Kidney epithelial cell (primary cell): Measurements from ENCODE around the gene KCNG1. TPM values are rescaled to one million over a fixed set of nuclear protein-coding genes. Genes with fewer than 3 reads are reported as not detected.

Experiments
- DNase-seq: peaks from one replicate; pipeline ENCODE4 v3.0.0-alpha.2; 2010; ENCODE audit warnings: low read depth
- H3K27me3 ChIP-seq: 2 replicates; pipeline ENCODE4 v1.6.0; 2011; ENCODE audit warnings: low read length; ENCODE audit not compliant: control insufficient read depth, insufficient read depth
- H3K36me3 ChIP-seq: 2 replicates; pipeline ENCODE4 v1.5.1; 2011; ENCODE audit warnings: low read length; ENCODE audit not compliant: control insufficient read depth, insufficient read depth
- H3K4me3 ChIP-seq: 2 replicates; pipeline ENCODE4 v1.5.1; 2011; ENCODE audit warnings: low read depth, mild to moderate bottlenecking, control low read depth, low read length
- total RNA-seq: library from RNA; depleted of rRNA; stranded (reverse); fragments of >200 nt; gene quantifications from 2 replicates; pipeline ENCODE4 v1.2.3, GENCODE V29; 2015
- TF ChIP-seq, protein P1 (sequence below): IDR thresholded peaks from 2 replicates; pipeline ENCODE4 v1.5.1; 2011; ENCODE audit warnings: mild to moderate bottlenecking, moderate library complexity, low read length, control low read depth, inconsistent platforms; ENCODE audit not compliant: insufficient read depth, poor library complexity, severe bottlenecking

KCNG1 gene
- total RNA-seq, 1 donor from 2014 or later, result 50.8 TPM

GRCh38 chr20:51037532-51038115 lies 14.7 kb upstream of the KCNG1 start:
- no peaks in the 10 kb centered on the region for H3K36me3 ChIP-seq
- TF ChIP-seq, protein P1, sequence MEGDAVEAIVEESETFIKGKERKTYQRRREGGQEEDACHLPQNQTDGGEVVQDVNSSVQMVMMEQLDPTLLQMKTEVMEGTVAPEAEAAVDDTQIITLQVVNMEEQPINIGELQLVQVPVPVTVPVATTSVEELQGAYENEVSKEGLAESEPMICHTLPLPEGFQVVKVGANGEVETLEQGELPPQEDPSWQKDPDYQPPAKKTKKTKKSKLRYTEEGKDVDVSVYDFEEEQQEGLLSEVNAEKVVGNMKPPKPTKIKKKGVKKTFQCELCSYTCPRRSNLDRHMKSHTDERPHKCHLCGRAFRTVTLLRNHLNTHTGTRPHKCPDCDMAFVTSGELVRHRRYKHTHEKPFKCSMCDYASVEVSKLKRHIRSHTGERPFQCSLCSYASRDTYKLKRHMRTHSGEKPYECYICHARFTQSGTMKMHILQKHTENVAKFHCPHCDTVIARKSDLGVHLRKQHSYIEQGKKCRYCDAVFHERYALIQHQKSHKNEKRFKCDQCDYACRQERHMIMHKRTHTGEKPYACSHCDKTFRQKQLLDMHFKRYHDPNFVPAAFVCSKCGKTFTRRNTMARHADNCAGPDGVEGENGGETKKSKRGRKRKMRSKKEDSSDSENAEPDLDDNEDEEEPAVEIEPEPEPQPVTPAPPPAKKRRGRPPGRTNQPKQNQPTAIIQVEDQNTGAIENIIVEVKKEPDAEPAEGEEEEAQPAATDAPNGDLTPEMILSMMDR, result no peak
- peaks cover 4% of the 10 kb centered on the region for H3K27me3 ChIP-seq
- no peak overlapping the region for H3K4me3 ChIP-seq
- no peak for DNase-seq

DNA sequence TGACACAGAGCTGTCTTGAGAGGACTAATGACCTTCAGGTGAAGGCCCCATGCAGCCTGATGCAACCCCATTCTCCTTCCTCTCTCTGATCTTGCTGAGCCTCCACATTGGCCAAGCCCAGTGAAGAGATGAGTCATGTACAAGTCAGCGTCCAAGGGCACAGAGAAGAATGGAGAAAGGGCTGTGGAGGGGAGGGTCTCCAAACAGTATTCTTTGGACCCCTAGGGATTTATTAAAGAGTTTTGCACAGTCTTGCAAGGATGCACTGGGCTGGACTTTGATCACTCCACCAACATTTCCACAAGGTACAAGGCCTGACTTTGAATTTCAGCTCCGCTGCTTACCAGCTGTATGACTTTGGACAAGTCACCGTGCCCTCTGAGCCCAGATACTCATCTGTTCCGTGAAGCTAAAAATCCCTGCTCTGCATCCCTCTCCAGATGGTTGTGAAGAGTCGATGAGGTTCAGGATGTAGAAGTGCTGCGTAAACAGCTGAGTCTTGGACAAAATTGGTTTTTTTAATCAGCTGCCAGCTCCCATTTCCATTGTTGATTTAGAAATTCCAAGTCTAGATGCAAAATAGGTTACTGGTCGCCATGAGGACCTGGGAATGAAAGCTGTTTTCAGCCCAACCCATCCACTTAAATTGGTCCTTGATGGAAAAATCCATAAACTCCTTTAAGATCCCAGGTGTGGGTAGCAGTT lies 14.1 kb upstream of the KCNG1 start:
- Histone ChIP-seq H3K36me3 (no peaks in the 10 kb centered on the region), H3K4me3 (no peak overlapping the region), H3K27me3 (peaks cover 4% of the 10 kb centered on the region)
- TF ChIP-seq, protein P1, result no peak
- no peak for DNase-seq

GRCh38 chr20:51036226-51036625 lies 13.3 kb upstream of the KCNG1 start:
- no peak for DNase-seq
- TF ChIP-seq, protein P1, result no peak
- Histone ChIP-seq H3K4me3 (no peak overlapping the region), H3K36me3 (no peaks in the 10 kb centered on the region), H3K27me3 (peaks cover 2% of the 10 kb centered on the region)

- TF ChIP-seq, protein P1, result no peak
- Histone ChIP-seq H3K4me3 (no peak overlapping the region), H3K27me3 (peaks cover 8% of the 10 kb centered on the region), H3K36me3 (no peaks in the 10 kb centered on the region)
- DNase-seq, result no peak
Measured at GRCh38 chr20:51034988-51035656, 12.2 kb upstream of the KCNG1 start.

GRCh38 chr20:51034476-51034875 lies 11.6 kb upstream of the KCNG1 start:
- no peaks in the 10 kb centered on the region for H3K36me3 ChIP-seq
- DNase-seq, result no peak
- H3K4me3 ChIP-seq, result no peak overlapping the region
- TF ChIP-seq, protein P1, result no peak
- H3K27me3 ChIP-seq, result peaks cover 10% of the 10 kb centered on the region
